MM.1S (cell line): ENCODE data around the gene DOK6.

ENCODE experiments used
- EZH2 ChIP-seq: fragments of 300-600 bp; sonication (generic); optimal IDR thresholded peaks from 2 replicates; pipeline ENCODE3; 2017; ENCODE audit warnings: low read depth, mild to moderate bottlenecking, antibody characterized with exemption, low read length, mixed read lengths
- EZH2phosphoT487 ChIP-seq: fragments of 300-600 bp; sonication (generic); IDR thresholded peaks from 2 replicates; pipeline ENCODE4 v1.6.1; 2018; ENCODE audit warnings: antibody characterized with exemption, low read length
- TF ChIP-seq, protein P1 (sequence below): fragments of 300-600 bp; sonication (generic); IDR thresholded peaks from 2 replicates; pipeline ENCODE4 v1.5.1; 2016; ENCODE audit warnings: antibody characterized with exemption, low read length, mixed read lengths

DNA sequence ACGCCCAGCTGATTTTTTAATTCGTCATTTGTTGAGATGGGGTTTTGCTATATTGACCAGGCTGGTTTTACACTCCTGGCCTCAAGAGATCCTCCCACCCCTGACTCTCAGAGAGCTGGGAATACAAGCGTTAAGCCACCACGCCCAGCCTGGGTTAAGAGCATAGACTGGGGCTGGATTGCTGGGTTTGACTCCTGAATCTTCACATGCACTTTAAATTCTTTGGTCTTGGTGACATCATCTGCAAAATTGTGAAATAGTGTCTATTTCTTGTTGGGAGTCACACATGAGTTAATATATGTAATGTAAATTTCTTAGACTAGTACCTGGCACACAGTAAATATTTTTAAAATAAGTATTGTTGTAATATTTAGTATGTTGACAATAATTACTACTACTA lies 257.4 kb downstream of the DOK6 start:
- TF ChIP-seq, protein P1, sequence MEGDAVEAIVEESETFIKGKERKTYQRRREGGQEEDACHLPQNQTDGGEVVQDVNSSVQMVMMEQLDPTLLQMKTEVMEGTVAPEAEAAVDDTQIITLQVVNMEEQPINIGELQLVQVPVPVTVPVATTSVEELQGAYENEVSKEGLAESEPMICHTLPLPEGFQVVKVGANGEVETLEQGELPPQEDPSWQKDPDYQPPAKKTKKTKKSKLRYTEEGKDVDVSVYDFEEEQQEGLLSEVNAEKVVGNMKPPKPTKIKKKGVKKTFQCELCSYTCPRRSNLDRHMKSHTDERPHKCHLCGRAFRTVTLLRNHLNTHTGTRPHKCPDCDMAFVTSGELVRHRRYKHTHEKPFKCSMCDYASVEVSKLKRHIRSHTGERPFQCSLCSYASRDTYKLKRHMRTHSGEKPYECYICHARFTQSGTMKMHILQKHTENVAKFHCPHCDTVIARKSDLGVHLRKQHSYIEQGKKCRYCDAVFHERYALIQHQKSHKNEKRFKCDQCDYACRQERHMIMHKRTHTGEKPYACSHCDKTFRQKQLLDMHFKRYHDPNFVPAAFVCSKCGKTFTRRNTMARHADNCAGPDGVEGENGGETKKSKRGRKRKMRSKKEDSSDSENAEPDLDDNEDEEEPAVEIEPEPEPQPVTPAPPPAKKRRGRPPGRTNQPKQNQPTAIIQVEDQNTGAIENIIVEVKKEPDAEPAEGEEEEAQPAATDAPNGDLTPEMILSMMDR = no peak
- no peak for TF ChIP-seq EZH2
- no peak for TF ChIP-seq EZH2phosphoT487
